Measurements from ENCODE around the gene GARS1.

GRCh38 chr7:30647589-30648364, 53.1 kb downstream of the GARS1 start:
- no peak for TF ChIP-seq ZNF699 (CRISPR knock-in tag; IDR thresholded peaks at IDR 0.05; ENCODE audit: insufficient replicate concordance)
- TF ChIP-seq RFX1 (IDR thresholded peaks at IDR 0.05), result no peak
- no peak for TF ChIP-seq CTCF (IDR thresholded peaks at IDR 0.05 in 2 of 3, conservative IDR thresholded peaks at IDR 0.05 in 1 of 3; ENCODE audit: insufficient read depth in 2 of 3, low read depth in 1 of 3, low read length in 3 of 3)
- no peak for TF ChIP-seq ELF1 (tag; IDR thresholded peaks at IDR 0.05)
- no peak for TF ChIP-seq EP300 (IDR thresholded peaks at IDR 0.05; ENCODE audit: low read length)
- TF ChIP-seq ESRRA (IDR thresholded peaks at IDR 0.05; ENCODE audit: borderline replicate concordance, low read depth), result no peak
- no peak for TF ChIP-seq KLF1 (tag; IDR thresholded peaks at IDR 0.05)
- TF ChIP-seq ZFX (CRISPR knock-in tag; IDR thresholded peaks at IDR 0.05), result no peak
- no peak for TF ChIP-seq ZNF77 (CRISPR knock-in tag; IDR thresholded peaks at IDR 0.05)
- TF ChIP-seq, protein P1, sequence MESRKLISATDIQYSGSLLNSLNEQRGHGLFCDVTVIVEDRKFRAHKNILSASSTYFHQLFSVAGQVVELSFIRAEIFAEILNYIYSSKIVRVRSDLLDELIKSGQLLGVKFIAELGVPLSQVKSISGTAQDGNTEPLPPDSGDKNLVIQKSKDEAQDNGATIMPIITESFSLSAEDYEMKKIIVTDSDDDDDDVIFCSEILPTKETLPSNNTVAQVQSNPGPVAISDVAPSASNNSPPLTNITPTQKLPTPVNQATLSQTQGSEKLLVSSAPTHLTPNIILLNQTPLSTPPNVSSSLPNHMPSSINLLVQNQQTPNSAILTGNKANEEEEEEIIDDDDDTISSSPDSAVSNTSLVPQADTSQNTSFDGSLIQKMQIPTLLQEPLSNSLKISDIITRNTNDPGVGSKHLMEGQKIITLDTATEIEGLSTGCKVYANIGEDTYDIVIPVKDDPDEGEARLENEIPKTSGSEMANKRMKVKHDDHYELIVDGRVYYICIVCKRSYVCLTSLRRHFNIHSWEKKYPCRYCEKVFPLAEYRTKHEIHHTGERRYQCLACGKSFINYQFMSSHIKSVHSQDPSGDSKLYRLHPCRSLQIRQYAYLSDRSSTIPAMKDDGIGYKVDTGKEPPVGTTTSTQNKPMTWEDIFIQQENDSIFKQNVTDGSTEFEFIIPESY (CRISPR knock-in tag; IDR thresholded peaks at IDR 0.05), result no peak
